Stimulated activated CD8-positive, alpha-beta memory T cell treated with anti-CD3 and anti-CD28 coated beads, Interleukin-7, amount 100 ng/mL, for 4 hours (primary cell): ENCODE results near the gene CYBA.
A peak's percentile ranks its signal among the peaks of the same experiment; 100 is the strongest.

Experiments used
- DNase-seq, 2 donors: peaks; one replicate each; pipeline ENCODE4 v3.0.0-alpha.2; 2020; ENCODE audit warnings: low read depth in 2 of 2

CYBA gene

DNA sequence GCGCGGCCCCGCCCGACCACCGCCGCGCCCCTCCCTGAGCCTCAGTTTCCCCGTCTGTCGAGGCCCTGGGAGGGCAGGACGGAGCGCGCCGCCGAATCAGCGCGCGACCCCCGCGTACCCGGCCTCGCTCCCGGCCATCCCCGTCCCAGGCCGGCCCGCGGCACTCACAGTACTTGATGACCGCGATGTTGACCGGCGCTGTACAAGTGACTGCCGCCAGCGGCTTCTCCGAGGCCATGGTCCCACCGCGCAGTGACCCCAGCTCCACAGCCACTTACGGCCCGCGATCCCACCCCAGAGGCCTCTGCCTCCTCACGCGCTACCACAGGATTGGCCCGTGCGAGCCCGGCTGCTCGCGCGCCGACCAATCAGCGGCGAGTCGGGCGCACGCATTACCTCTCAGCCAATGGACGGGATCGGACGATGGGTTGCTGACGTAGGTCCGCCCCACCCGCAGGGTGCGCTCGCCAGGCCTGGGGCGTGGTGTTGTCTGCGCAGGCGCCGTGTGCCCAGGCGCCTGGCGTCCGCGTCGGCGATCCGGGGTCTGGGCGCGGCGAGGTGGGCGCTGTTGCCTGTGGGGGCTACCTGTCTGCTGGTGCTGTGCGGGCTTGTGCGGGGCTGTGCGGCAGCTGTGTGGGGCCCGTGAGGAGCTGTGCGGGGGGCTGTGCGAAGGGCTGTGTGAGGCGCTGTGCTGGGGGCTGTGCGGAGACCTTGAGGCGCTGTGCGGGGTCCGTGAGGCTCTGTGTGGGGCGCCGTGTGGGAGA lies 12.2 kb upstream of the CYBA start, which contains the start of gene MVD:
TSS of gene MVD (minus strand) at position 249 of the 764 bp plus-strand sequence. CDS start at position 238, 11 bp downstream.
- peak; percentile 90 to 95 for DNase-seq

DNA sequence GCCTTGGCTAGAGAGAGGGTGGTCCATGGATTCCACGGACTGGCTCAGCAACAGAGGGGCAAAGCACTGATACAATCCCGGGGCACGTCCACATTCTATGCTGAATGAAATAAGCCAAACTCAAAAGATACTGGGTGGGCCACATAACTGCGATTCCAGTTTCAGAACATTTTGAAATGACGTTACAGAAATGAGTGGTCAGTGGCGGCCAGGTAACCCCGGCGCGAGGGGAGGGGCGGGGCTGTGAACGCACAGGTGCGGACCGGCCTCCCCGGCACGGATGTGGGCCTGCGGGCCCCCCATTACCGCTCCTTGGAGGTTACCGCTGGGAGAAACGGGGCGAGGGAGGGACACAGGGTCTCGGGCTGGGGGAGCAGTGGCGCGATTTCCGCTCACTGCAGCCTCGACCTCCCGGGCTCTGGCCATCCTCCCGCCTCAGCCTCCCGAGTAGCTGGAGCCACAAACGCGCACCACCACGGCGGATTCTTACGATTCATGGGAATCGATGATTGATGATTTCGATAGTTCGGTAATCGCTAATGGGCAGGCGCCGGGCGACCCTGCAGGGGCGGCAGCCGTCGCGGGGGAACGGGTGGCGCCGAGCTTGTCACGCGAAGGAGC lies 11.5 kb upstream of the CYBA start:
- DNase-seq: no peak

DNA sequence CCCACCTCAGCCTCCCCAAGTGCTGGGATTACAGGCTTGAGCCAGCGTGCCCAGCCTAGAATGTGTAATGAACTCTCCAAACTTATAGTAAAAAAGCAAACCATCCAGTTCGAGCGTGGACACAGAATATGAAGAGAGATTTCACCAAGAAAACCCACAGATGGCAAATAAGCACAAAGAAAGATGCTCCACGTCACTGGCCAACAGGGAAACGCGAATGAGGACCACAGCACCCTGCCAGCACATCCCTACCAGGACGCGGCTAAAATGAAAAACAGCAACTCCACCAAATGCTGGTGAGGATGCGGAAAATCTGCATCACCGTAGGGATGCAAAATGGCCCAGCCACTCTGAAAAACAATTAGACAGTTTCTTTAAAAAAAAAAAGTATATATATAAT lies 10.6 kb upstream of the CYBA start:
- no peak for DNase-seq

DNA sequence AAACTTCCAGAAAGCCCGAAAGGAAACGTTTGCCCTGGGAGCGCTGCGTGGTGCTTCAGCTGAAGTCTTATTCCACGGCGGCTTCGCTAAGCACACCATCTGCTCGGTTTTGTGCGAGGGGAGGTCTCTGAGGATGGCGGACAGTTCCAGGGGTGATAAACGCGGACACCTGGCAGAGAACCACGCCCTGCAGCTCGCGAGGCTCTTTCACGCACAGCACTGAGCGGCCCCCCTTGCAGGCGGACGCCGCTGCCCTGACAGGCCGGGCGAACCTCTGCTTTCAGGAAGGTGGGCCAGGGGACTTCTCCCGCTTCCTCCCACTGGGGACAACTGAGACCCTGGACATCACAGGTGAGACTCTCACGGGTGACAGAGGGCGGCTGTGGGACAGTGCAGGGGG lies 8.3 kb upstream of the CYBA start:
- DNase-seq: no peak

DNA sequence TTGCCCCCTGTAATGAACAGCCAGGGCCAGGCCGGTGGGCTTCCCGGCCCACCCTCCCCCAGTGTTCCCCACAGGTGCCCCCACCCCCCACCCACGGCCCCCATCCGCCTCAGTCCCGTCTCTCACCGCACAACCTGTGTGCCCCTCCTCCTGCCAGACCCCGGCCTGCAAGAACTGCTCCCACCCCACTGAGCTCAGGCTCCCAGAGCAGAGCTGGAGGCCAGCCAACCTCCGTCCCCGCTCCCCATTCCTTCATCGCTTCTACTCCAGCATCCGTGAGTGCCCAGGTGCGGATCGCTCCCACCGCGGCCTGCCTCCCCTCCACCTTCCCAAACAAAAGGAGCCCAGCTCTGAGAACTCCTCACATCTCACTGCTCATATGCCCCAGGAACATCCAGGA lies 7.9 kb upstream of the CYBA start:
- no peak for DNase-seq

DNA sequence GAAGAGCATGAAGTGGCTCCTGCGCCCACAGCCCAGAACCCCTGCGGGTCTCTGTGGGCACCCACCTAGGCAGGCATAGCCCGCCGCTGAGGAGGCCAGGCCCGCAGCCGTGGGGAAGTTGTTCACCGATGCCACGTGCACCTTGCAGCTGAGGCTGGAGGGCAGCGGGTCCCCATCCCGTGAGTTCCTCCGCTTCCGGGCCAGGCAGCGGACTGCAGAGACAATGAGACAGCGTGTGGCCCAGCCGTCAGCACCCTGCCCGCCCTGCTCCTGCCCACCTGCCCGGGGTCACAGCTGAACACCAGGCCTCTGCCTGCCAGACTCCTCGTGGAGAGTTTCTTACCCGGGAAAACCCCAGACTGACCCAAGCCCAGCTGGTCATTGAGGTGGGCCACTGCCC lies 6.5 kb upstream of the CYBA start:
- DNase-seq: no peak

DNA sequence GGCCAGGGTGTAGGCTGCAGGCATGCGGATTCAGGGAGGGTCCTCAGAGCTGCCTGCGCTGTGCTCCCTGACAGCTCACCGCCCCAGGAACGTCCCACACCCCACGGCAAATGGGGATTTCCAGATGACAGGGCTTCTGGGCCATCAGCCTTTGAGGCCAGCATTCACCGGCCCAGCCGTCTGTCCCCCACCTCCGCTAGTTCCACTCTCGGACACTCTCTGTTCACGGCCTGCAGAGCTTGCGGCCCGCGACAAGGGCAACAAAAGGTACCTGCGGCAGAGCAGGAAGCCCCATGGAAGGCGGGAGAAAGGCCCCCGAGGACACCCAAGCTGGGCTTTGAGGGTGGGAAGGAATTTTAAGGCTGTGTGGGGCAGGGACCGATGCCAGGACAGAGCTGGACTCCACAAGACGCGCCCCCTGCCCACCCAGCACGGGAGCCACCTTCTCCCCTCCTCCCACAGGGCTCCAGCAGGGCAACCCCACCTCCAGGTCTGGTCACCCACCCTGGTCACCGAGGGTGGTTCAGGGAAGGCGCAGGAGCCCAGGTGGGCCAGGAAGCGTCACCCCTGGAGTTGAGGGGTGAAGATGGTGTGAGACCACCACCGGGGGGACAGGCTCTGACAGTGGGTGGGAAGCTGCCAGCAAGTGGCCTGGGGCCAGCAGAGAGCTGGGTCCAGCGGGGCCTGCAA lies 5.6 kb upstream of the CYBA start:
- DNase-seq: no peak

DNA sequence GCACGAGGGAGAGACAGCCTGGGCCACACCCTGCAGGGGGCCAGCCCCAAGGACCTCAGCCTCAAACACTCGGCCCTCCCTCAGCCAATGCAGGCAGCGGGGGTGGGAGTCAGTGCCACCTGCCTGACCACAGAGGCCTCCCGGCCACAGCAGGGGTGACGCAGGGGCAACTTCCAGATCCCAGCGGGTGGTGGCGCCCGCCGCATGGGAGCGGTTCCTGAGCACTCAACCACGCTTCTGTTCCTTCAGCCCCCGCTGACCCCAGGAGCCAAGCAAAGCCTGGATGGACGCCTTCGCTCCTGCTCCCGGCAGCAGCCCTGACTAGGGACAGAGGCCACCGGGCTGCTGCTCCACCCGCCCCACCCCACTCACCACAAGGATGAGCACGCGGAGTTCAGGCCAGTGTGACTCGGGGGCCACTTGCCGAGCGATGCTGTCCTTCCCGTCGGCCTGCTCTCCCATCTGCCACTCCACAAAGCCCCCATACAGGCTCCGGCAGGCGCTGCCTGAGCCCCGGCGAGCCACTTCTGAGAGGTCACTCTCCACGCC lies 5.0 kb upstream of the CYBA start:
- DNase-seq: no peak

DNA sequence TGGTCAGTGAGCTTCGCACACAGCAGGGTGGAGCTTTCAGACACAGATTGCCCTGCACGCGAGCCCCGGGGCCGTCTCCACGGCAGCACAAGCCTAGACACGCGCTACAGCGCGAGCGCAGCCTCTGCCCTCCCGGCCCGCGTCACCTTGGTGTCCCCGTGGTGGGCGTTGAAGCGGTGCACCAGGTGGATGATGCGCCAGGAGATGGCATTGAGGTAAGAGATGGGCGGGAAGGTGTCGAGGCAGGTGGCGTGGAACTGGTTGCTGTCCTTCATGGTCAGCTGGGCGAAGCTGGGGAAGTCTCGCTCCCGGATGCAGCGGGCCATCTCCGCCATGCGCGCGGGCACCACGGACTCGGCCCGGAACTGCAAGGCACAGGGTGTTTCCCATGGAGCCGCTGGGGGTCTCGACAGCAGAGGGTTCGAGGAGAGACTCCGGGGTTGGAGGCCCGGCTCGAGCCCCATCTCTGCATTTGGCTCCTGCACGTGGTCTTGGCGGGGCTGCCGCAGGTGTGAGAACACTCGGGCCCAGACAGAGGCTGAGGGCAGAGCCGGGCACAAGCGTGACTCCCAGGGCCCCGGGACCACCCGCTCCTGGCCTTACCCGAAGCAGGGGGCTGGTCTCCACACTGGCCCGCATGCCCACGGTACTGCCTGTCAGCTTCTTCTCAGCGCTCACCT lies 4.3 kb upstream of the CYBA start:
- no peak for DNase-seq

DNA sequence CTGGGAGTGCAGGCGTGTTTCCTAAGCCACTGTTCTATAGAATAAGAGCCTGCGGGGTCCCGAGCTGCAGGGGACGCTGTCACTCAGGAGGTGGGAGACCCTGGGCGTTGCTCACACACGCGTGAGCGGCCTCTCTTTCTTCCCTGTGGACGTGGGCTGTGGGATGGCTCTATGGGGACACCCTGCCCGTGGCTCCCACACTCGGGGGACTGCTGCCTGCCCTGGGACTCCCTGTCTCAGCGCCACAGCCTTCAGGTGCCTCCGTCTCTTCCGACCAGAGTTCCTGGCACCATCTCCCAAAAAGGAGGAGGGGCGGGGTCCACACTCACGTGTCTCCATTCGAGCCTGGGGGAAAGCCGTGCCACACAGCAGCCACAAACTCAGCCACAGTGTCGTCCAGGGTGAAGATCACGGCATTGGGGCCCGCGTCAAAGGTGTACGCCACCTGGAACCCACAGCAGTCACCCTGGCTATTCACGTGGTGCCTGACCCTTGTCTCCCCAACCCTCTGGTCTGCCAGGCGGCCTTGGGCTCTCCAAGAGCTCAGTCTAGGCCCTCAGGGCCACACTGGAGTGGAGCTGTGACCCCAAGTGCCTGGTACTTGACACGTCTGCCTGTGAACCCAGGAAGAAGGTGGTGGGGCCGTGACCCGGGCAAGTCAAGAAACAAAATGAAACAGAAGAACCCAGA lies 3.7 kb upstream of the CYBA start:
- no peak for DNase-seq

DNA sequence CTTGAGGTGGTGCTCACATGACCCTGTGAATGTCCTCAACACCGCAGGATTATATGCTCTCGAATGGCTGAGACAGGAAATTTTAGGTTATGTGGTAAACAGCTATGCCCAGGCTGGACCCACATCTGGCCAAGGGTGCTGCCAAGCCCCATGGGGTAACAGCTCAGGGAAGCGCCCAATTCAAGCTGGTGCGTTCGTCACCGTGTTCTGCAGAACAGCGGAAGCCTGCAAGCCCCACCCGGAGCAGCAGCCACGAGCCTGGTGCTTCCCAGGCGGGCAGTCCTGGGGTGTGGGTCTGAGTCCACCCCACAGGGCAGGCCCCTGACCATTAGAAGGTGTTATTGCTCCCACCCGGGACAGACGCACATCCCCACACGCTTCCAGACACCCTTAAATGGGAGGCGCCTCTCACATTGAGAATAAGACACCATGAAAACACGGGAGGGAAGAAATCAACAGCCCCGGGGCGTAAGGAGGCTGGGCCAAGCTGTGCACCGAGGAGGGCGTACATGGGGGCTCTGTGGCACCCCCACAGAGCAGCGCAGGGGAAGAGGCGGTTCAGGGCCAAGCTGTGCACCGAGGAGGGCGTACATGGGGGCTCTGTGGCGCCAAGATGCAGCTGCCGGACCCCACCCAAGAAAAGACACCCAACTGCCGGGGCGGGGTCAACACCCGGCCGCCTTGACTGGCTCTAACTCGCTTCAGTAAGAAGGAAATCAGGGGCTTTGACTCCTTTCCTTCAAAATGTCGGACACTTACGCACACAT lies 2.9 kb upstream of the CYBA start:
- no peak for DNase-seq

DNA sequence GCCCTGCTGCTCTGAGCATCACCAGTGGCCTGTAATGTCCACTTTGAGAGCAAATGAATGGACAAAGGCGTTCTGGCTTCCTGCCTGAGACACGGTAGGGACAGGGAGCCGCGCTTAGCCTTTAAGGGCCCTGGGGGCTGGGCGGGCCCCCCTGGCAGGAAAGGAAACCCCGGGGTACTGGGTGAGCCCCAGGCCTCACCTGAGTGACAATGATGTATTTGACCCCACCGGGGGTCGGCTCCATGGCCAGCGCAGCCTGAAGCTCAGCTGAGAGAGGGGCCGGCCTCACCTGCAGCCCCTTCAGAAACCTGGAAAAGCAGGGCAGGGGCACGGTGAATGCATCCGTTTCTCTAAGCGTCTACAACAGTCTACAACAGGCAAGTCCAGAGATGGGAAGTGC lies 2.2 kb upstream of the CYBA start:
- DNase-seq: no peak

DNA sequence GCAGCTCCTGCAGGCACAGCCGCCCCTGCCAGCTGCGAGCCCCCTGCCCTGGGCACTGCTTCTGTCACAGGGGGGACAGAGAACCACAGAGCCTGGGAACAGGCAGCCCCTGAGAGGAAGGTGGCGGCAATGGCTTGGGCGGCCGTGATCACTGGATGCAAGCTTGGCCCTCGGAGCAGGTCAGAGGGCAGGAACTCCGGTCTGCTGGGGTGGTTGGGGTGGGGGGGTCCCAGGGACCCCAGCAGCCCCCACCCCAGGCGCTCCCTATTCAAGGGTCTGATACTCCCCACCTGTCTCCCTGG lies 1.9 kb upstream of the CYBA start:
- DNase-seq: no peak

DNA sequence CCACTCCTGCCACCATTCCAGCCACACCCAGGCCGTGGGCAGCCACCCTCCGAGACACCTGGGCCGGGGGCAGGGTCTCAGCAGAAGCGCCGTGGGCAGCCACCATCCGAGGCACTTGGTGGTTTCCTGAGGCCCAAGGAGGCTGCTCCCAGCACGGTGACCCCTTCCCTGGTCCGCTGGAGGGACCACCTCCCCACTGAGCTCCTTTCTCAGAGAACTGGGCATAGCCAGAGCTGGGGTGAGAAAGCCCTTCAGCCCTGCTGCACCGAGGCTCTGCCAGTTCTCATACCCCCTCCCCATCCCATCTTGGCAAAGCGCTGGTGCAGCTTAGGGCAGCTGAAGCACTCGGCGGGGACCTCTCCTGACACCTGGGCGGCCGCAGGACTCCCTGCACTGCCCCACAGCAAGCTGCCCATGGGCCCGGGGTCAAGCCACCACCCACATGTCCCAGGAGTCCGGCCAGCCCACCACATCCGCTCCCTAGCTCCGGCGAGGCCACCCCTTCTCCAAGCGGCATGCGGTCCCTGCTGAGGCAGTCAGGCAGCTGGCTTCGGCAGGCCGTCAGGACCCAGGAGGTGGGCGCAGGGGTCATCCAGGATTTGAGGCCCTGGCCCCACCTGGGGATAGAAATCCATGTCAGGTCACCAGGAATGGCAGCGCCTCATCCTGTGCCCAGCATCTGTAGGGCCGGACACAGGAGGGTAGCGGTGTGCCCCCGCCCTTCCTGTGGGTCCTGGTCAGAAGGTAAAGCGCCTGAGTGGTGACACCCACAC lies 1.3 kb upstream of the CYBA start:
- DNase-seq: no peak

DNA sequence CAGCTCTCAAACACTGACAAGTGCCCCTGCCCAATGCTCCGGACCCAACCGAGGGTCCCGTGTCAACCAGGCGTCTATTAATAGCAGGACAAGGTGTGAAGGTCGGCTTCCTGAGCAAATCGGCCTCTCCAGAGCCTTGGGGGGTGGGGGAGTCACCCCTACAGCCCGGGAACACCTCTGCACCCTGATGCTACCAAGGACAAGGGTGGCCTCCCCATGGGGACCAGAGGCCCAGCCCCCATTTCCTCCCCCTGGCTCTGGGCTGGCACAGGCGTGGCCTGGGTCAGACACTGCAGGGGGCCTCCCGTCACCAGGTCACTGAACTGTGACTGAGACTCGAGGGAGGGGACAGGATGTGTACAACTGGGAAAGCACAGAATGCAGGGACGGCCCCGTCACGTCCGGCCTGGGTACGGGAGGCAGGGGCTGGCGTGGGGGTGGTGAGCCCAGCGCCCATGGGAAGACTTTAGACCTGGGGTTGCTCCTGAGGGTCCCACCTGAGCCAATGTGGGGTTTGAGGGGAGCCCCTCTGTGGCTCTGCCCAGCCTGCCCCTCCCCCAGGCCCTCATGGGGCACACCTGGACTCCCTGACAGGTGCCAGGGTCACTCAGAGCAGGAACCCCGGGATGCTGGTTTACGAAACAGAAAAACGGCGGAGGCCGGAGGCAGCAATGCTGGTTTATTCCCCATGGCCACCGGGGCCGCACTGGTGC lies 579 bp upstream of the CYBA start:
- peak; percentile 55 for DNase-seq

DNA sequence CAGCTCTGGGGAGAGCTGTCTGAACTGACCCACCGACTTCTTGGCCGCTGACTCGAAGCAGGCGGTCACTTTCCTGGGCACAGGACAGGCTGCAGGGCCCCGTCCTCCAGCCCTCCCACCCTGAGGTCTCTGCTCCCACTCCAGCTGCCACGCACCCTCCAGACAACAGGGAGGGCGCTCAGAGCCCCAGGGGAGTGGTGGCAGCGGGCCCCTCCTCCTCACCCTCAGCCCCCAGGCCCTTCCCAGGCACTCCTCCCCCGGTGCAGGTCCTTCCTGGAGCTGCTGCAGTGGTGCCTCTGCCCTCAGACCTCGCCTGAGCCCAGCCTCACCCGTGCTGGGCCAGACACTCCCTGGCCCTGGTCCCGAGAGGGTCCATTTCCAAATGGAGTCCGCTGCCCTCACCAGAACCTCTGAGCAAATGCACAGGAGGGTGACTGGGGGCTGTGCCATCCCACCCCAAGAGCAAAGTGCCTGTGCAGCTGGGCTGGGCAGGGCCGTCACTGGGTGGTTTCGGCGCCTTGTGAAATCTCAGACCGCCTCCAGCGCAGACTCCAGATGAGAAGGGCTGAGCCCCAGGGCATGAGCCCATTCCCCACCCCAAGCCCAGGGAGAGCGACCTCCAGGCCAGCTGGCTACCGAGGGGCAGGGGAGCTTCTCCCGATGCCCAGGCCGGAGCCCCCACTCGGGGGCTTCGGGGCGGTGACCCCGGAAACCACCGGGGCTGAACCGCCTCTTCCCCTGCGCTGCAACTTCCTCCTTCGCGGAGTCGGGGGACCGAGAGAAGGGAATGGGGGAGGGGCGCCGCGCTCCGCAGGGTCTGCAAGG lies 717 bp downstream of the CYBA start:
- DNase-seq: no peak

DNA sequence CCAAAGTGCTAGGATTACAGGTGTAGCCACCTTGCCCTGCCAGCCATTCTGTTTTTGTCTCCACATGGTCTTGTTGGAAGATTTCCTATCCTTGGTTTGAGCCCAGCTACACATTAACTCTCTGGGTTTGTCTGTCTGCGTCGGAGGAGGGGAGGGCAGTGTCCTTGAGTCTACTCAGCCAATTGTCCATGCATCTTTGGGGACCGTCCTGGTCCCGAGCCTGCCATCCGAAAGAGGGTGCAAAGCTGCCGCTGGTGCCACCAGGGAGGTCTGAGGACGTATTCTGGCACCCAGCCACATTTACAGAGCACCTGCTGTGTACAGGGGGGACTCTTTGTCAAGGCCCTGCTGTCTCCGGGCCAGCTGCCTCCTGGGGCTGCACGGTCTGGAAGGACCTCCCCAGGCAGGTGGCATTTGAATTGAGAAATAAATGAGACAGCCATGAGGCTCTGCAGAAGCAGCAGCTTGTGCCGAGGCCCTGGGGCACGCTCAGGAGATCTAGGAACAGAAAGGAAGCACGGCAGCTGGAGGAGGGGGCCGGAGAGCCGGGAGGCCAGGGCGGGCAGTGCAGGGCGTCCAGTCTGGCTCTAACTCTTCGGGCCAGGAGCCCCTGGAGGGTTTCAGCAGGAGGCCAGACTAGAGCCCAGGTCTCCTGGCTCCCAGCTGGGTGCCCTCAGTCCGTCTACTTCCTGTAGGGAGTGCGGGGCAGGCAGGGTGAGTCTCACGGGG lies 1.5 kb downstream of the CYBA start:
- no peak for DNase-seq
